ENCODE results near the gene PPM1A. TPM values are rescaled to one million over a fixed set of nuclear protein-coding genes. Genes with fewer than 3 reads are reported as not detected.

The PPM1A gene
- total and polyA plus RNA-seq, 2 of the 13 experiments (the other 11 are each of a cell fraction or from before 2014, with no cell fraction given) = 23.3 to 29.8 TPM

- intact Hi-C loops (cut with micrococcal nuclease; ENCODE audit: unreplicated experiment) = no loop called here
- POLR2A ChIA-PET = no interaction called here
- no peak for DNase-seq (ENCODE audit: low spot score)
Observed at GRCh38 chr14:60226298-60226697, 22.7 kb upstream of the PPM1A start.

GRCh38 chr14:60227291-60227690 is 21.7 kb upstream of the PPM1A start:
- POLR2A ChIA-PET = no interaction called here

More at GRCh38 chr14:60226298-60226697, 22.7 kb upstream of the PPM1A start:
- Histone ChIP-seq H3K4me2 (ENCODE audit: low read depth, low read length) (no peak overlapping the region), H3K27me3 (ENCODE audit: control insufficient read depth in 1 of 2, insufficient read depth in 2 of 2, low read length in 2 of 2) (no peaks in the 10 kb centered on the region), H2AFZ (ENCODE audit: low read length) (no peak overlapping the region), H3K9me3 (ENCODE audit: low read length) (no peaks in the 10 kb centered on the region), H3K4me1 (ENCODE audit: insufficient read depth, low read length) (no peaks in the 10 kb centered on the region), H3K27ac (ENCODE audit: extremely low read length, insufficient read depth, low read length) (no peak overlapping the region), H3K79me2 (ENCODE audit: insufficient read depth, low read length) (no peaks in the 10 kb centered on the region), H3K9ac (ENCODE audit: insufficient read depth, low read depth, low read length) (no peak overlapping the region), H3K36me3 (replicated peaks in 1 of 2; ENCODE audit: control insufficient read depth in 1 of 2, insufficient read depth in 2 of 2, low read length in 2 of 2) (no peaks in the 10 kb centered on the region), H3K4me3 (replicated peaks in 1 of 3; ENCODE audit: insufficient read depth in 1 of 3, low read depth in 2 of 3, low read length in 3 of 3) (no peak overlapping the region), H4K20me1 (ENCODE audit: insufficient read depth, low read length) (no peaks in the 10 kb centered on the region)
- WGBS (ENCODE audit: low lambda C conversion rate) = 0% methylated on average over 2 of the region's 2 CpGs
- ATAC-seq (no peak), FAIRE-seq (no peak)
- CTCF ChIA-PET (ENCODE audit: low intra/inter-chr PET ratio, low total read pairs) = no interaction called here
- in situ Hi-C loops (cut with HindIII; ENCODE audit: extremely low pct_ligation_motif_present, low pct_unique_long_range_greater_than_20kb) = no loop called here
- TF ChIP-seq ZNF530 (CRISPR knock-in tag; IDR thresholded peaks at IDR 0.05; ENCODE audit: low read depth) = no peak
- TF ChIP-seq THAP7 (CRISPR knock-in tag; IDR thresholded peaks at IDR 0.05) = no peak
- TF ChIP-seq HOXA9 (CRISPR knock-in tag; IDR thresholded peaks at IDR 0.05; ENCODE audit: borderline replicate concordance) = no peak
- no TSS peak for BruUV-seq (replicated peaks)

More at GRCh38 chr14:60227291-60227690, 21.7 kb upstream of the PPM1A start:
- no peak for FAIRE-seq
- no peaks in the 10 kb centered on the region for H3K79me2 ChIP-seq (ENCODE audit: insufficient read depth, low read length)
- CTCF ChIA-PET (ENCODE audit: low intra/inter-chr PET ratio, low total read pairs) = no interaction called here
- 83% methylated on average over 1 of the region's 1 CpG for WGBS (ENCODE audit: low lambda C conversion rate)
- H3K27me3 ChIP-seq (ENCODE audit: control insufficient read depth in 1 of 2, insufficient read depth in 2 of 2, low read length in 2 of 2) = no peaks in the 10 kb centered on the region
- no peak for DNase-seq (ENCODE audit: low spot score)
- no peak overlapping the region for H2AFZ ChIP-seq (ENCODE audit: low read length)
- intact Hi-C loops (cut with micrococcal nuclease; ENCODE audit: unreplicated experiment) (no loop called here), in situ Hi-C loops (cut with HindIII; ENCODE audit: extremely low pct_ligation_motif_present, low pct_unique_long_range_greater_than_20kb) (no loop called here)
- H3K9me3 ChIP-seq (ENCODE audit: low read length) = 0 out of 2 replicates have a peak, but pooled peaks cover 4% of the 10 kb centered on the region
- no peak for TF ChIP-seq SUZ12 (IDR thresholded peaks at IDR 0.05; ENCODE audit: low read depth, low read length)
- no peak for TF ChIP-seq PAX8 (CRISPR knock-in tag; IDR thresholded peaks at IDR 0.05; ENCODE audit: borderline replicate concordance)
- TF ChIP-seq ZNF296 (CRISPR knock-in tag; conservative IDR thresholded peaks at IDR 0.05) = no peak
- no peak for TF ChIP-seq ZUFSP (CRISPR knock-in tag; IDR thresholded peaks at IDR 0.05; ENCODE audit: borderline replicate concordance)
- TF ChIP-seq U2AF2 (IDR thresholded peaks at IDR 0.05; ENCODE audit: low read depth, low read length) = no peak
- TF ChIP-seq ZNF512 (CRISPR knock-in tag; IDR thresholded peaks at IDR 0.05) = no peak
- TF ChIP-seq ZNF160 (CRISPR knock-in tag; IDR thresholded peaks at IDR 0.05) = no peak
- no peak for TF ChIP-seq CEBPB (IDR thresholded peaks at IDR 0.05; ENCODE audit: borderline replicate concordance, low read depth, low read length)
- no peak for TF ChIP-seq ZNF136 (CRISPR knock-in tag; IDR thresholded peaks at IDR 0.05; ENCODE audit: low read depth)
- no peak for TF ChIP-seq RBM22 (optimal IDR thresholded peaks at IDR 0.05; ENCODE audit: low read length)
- TF ChIP-seq ZNF660 (CRISPR knock-in tag; IDR thresholded peaks at IDR 0.05; ENCODE audit: borderline replicate concordance, low read depth) = no peak
- no peak overlapping the region for H3K9ac ChIP-seq (ENCODE audit: insufficient read depth, low read depth, low read length)
- H3K4me3 ChIP-seq (replicated peaks in 1 of 3; ENCODE audit: insufficient read depth in 1 of 3, low read depth in 2 of 3, low read length in 3 of 3) = no peak overlapping the region
- no TSS peak for BruUV-seq (replicated peaks)
- no peak overlapping the region for H3K27ac ChIP-seq (ENCODE audit: extremely low read length, insufficient read depth, low read length)
- no peak for ATAC-seq
- H3K36me3 ChIP-seq (replicated peaks in 1 of 2; ENCODE audit: control insufficient read depth in 1 of 2, insufficient read depth in 2 of 2, low read length in 2 of 2) = no peaks in the 10 kb centered on the region
- no peaks in the 10 kb centered on the region for H3K4me1 ChIP-seq (ENCODE audit: insufficient read depth, low read length)
- no peaks in the 10 kb centered on the region for H4K20me1 ChIP-seq (ENCODE audit: insufficient read depth, low read length)
- H3K4me2 ChIP-seq (ENCODE audit: low read depth, low read length) = no peak overlapping the region
